H1 (cell line): ENCODE measurements around the gene CCT3. TPM values are rescaled to one million over a fixed set of nuclear protein-coding genes. Genes with fewer than 3 reads are reported as not detected.

ENCODE experiments used
- CTCF ChIA-PET: fragments of 300-600 bp; sonication (Branson Sonifier 250); formaldehyde crosslinking; loops from one replicate; lab custom pipeline; 2021; ENCODE audit not compliant: partially characterized antibody; lab: Charles Lee
- POLR2A ChIA-PET: fragments of 300-600 bp; sonication (Branson Sonifier 250); formaldehyde crosslinking; loops from one replicate; lab custom pipeline; 2021; ENCODE audit warnings: inconsistent platforms; ENCODE audit not compliant: partially characterized antibody; lab: Charles Lee
- DNase-seq, 2 experiments: peaks; one replicate each; pipeline versions ENCODE4 v3.0.0 to v3.0.0-alpha.2; 2010 to 2022; ENCODE audit warnings: low spot score in 2 of 2, low read depth in 1 of 2, mixed read lengths in 1 of 2
- FAIRE-seq: peaks from 2 replicates; lab custom pipeline; 2011; peaks lifted over from hg19 to GRCh38; lab: Jason Lieb, UNC
- H2AFZ ChIP-seq: 2 replicates; pipeline ENCODE4 v1.8.1; 2012; ENCODE audit warnings: low read length, inconsistent platforms
- H2AK5ac ChIP-seq: 2 replicates; pipeline ENCODE4 v1.6.1; 2013; ENCODE audit warnings: low read depth, low read length
- H2BK120ac ChIP-seq: replicated peaks from 2 replicates; pipeline ENCODE3; 2013; ENCODE audit warnings: low read depth, low read length, inconsistent platforms
- H2BK12ac ChIP-seq: 2 replicates; pipeline ENCODE4 v1.6.1; 2013; ENCODE audit warnings: low read depth, low read length
- H2BK15ac ChIP-seq: 2 replicates; pipeline ENCODE4 v1.6.1; 2013; ENCODE audit warnings: low read length
- H2BK20ac ChIP-seq: 2 replicates; pipeline ENCODE4 v1.6.1; 2013; ENCODE audit warnings: low read length
- H2BK5ac ChIP-seq: 2 replicates; pipeline ENCODE4 v1.6.1; 2013; ENCODE audit warnings: low read depth, low read length
- H3K14ac ChIP-seq: 2 replicates; pipeline ENCODE4 v1.6.1; 2013; ENCODE audit warnings: inconsistent platforms; ENCODE audit not compliant: insufficient read length
- H3K18ac ChIP-seq: 2 replicates; pipeline ENCODE4 v1.6.1; 2013; ENCODE audit warnings: low read length; ENCODE audit errors: extremely low read depth
- H3K23ac ChIP-seq: 2 replicates; pipeline ENCODE4 v1.6.1; 2013; ENCODE audit warnings: inconsistent platforms; ENCODE audit not compliant: insufficient read length
- H3K23me2 ChIP-seq: 2 replicates; pipeline ENCODE4 v1.6.1; 2013; ENCODE audit warnings: low read depth, low read length
- H3K27ac ChIP-seq: 2 replicates; pipeline ENCODE4 v1.6.1; 2011; ENCODE audit warnings: low read depth, low read length, inconsistent platforms
- H3K27me3 ChIP-seq, 4 experiments: replicated peaks in 1 of 4; 1 replicate in 1 of 4; 2 replicates in 3 of 4; pipeline versions ENCODE4 v1.6.1 to v1.8.1; 2011 to 2013; ENCODE audit warnings: low read length in 3 of 4, mild to moderate bottlenecking in 3 of 4, inconsistent platforms in 2 of 4, mixed read lengths in 2 of 4, moderate library complexity in 1 of 4; ENCODE audit not compliant: control insufficient read depth in 3 of 4, insufficient read depth in 3 of 4; ENCODE audit errors: extremely low read depth in 1 of 4
- H3K36me3 ChIP-seq, 4 experiments: 2 replicates each; pipeline versions ENCODE4 v1.6.1 to v1.8.1; 2011 to 2013; ENCODE audit warnings: mild to moderate bottlenecking in 4 of 4, low read length in 3 of 4, moderate library complexity in 2 of 4, control low read depth in 1 of 4, inconsistent platforms in 1 of 4; ENCODE audit not compliant: insufficient read depth in 4 of 4, control insufficient read depth in 2 of 4
- H3K4ac ChIP-seq: replicated peaks from 2 replicates; pipeline ENCODE3; 2013; ENCODE audit warnings: low read length, low read depth, mixed read lengths, inconsistent platforms; ENCODE audit not compliant: insufficient read length
- H3K4me1 ChIP-seq, 4 experiments: replicated peaks in 1 of 4; 1 replicate in 1 of 4; 2 replicates in 3 of 4; pipeline versions ENCODE4 v1.6.1 to v1.8.1; 2011 to 2013; ENCODE audit warnings: low read length in 3 of 4, inconsistent platforms in 2 of 4, mixed read lengths in 1 of 4; ENCODE audit not compliant: insufficient read depth in 4 of 4, control insufficient read depth in 3 of 4
- H3K4me2 ChIP-seq, 2 experiments: 2 replicates each; pipeline versions ENCODE4 v1.6.1 to v1.8.1; 2011 to 2013; ENCODE audit warnings: low read depth in 2 of 2, low read length in 2 of 2, control low read depth in 1 of 2, inconsistent platforms in 1 of 2, mild to moderate bottlenecking in 1 of 2; ENCODE audit not compliant: insufficient read depth in 1 of 2
- H3K4me3 ChIP-seq, 4 experiments: fragments of 200-600, 300-600 bp in 1 of 4; sonication (generic), shearing (Covaris generic), sonication (Bioruptor Twin) in 1 of 4; 2 replicates each; pipeline versions ENCODE4 v1.5.1 to v1.8.1; 2011 to 2016; ENCODE audit warnings: low read length in 4 of 4, low read depth in 3 of 4, control low read depth in 2 of 4, inconsistent platforms in 2 of 4, mild to moderate bottlenecking in 2 of 4, mixed read lengths in 1 of 4, moderate library complexity in 1 of 4; ENCODE audit not compliant: insufficient read depth in 2 of 4; ENCODE audit errors: extremely low read depth in 1 of 4
- H3K56ac ChIP-seq: replicated peaks from 2 replicates; pipeline ENCODE3; 2013; ENCODE audit warnings: low read depth, mild to moderate bottlenecking, mixed read lengths, low read length, inconsistent platforms; ENCODE audit not compliant: insufficient read length
- H3K79me1 ChIP-seq: 2 replicates; pipeline ENCODE4 v1.6.1; 2013; ENCODE audit warnings: low read depth, low read length, control low read depth
- H3K79me2 ChIP-seq, 2 experiments: 2 replicates each; pipeline versions ENCODE4 v1.6.1 to v1.8.1; 2012 to 2013; ENCODE audit warnings: low read length in 2 of 2, mild to moderate bottlenecking in 2 of 2, inconsistent platforms in 1 of 2; ENCODE audit not compliant: insufficient read depth in 2 of 2, control insufficient read depth in 1 of 2
- H3K9ac ChIP-seq, 4 experiments: replicated peaks in 1 of 4; 1 replicate in 1 of 4; 2 replicates in 3 of 4; pipeline versions ENCODE4 v1.6.1 to v1.8.1; 2011 to 2013; ENCODE audit warnings: low read depth in 3 of 4, low read length in 3 of 4, control low read depth in 2 of 4, mild to moderate bottlenecking in 2 of 4, moderate library complexity in 2 of 4, inconsistent platforms in 1 of 4; ENCODE audit errors: extremely low read depth in 1 of 4
- H3K9me3 ChIP-seq, 2 experiments: 2 replicates each; pipeline versions ENCODE4 v1.6.1 to v1.8.1; 2012 to 2013; ENCODE audit warnings: mild to moderate bottlenecking in 2 of 2, moderate library complexity in 2 of 2, control low read depth in 1 of 2, inconsistent platforms in 1 of 2, low read depth in 1 of 2, low read length in 1 of 2, mixed read lengths in 1 of 2; ENCODE audit not compliant: insufficient read depth in 2 of 2
- H4K20me1 ChIP-seq, 2 experiments: replicated peaks in 1 of 2; 2 replicates each; pipeline versions ENCODE3 to v1.8.1; 2011 to 2013; ENCODE audit warnings: inconsistent platforms in 2 of 2, low read length in 2 of 2, mild to moderate bottlenecking in 1 of 2; ENCODE audit not compliant: insufficient read depth in 2 of 2, control insufficient read depth in 1 of 2
- H4K5ac ChIP-seq: 2 replicates; pipeline ENCODE4 v1.6.1; 2013; ENCODE audit warnings: low read length, low read depth, mixed read lengths, inconsistent platforms; ENCODE audit not compliant: insufficient read length
- H4K8ac ChIP-seq: 2 replicates; pipeline ENCODE4 v1.8.0; 2013; ENCODE audit warnings: mild to moderate bottlenecking, moderate library complexity, low read length, inconsistent platforms; ENCODE audit not compliant: insufficient read depth; ENCODE audit errors: extremely low read depth
- H4K91ac ChIP-seq: replicated peaks from 2 replicates; pipeline ENCODE3; 2013; ENCODE audit warnings: low read length, mixed read lengths, inconsistent platforms; ENCODE audit not compliant: insufficient read length
- CTCF ChIP-seq, 3 experiments: IDR thresholded peaks; 1 replicate in 2 of 3; 2 replicates in 1 of 3; pipeline versions ENCODE4 v1.5.1 to v1.6.1; 2011; ENCODE audit warnings: low read length in 3 of 3, mild to moderate bottlenecking in 3 of 3, inconsistent platforms in 2 of 3, low read depth in 1 of 3, moderate library complexity in 1 of 3; ENCODE audit not compliant: insufficient read depth in 1 of 3; ENCODE audit errors: control extremely low read depth in 1 of 3
- NRF1 ChIP-seq: IDR thresholded peaks from 2 replicates; pipeline ENCODE4 v1.6.1; 2011; ENCODE audit warnings: mild to moderate bottlenecking, low read depth, low read length, improper control_type of control experiment
- RAD21 ChIP-seq, 2 experiments: IDR thresholded peaks in 1 of 2; conservative IDR thresholded peaks in 1 of 2; 2 replicates each; pipeline ENCODE4 v1.6.1; 2011; ENCODE audit warnings: low read depth in 2 of 2, low read length in 2 of 2, improper control_type of control experiment in 1 of 2, inconsistent platforms in 1 of 2, mild to moderate bottlenecking in 1 of 2, moderate library complexity in 1 of 2
- SIN3A ChIP-seq, 2 experiments: IDR thresholded peaks in 1 of 2; conservative IDR thresholded peaks in 1 of 2; 2 replicates each; pipeline ENCODE4 v1.6.1; 2011 to 2012; ENCODE audit warnings: low read length in 2 of 2, improper control_type of control experiment in 1 of 2, low read depth in 1 of 2, mild to moderate bottlenecking in 1 of 2
- SIX5 ChIP-seq: IDR thresholded peaks from 2 replicates; pipeline ENCODE4 v1.6.1; 2011; ENCODE audit warnings: mild to moderate bottlenecking, low read depth, low read length
- TAF7 ChIP-seq: optimal IDR thresholded peaks from 2 replicates; pipeline ENCODE3; 2011; ENCODE audit warnings: low read depth, mild to moderate bottlenecking, inconsistent platforms, low read length, moderate library complexity, borderline replicate concordance
- TCF12 ChIP-seq: IDR thresholded peaks from 2 replicates; pipeline ENCODE4 v1.6.1; 2011; ENCODE audit warnings: low read depth, mild to moderate bottlenecking, low read length
- YY1 ChIP-seq: IDR thresholded peaks from 2 replicates; pipeline ENCODE4 v1.6.1; 2011; ENCODE audit warnings: low read depth, mild to moderate bottlenecking, low read length
- WGBS, 2 experiments: shearing (Covaris generic) in 1 of 2; methylation state at CpG; one replicate each; pipeline versions ENCODE4 v1.1.6 to v1.1.7; 2013 to 2015; ENCODE audit warnings: low lambda C conversion rate in 2 of 2, mixed read lengths in 2 of 2, inconsistent platforms in 1 of 2, low coverage in 1 of 2, missing lambda C conversion rate in 1 of 2; ENCODE audit not compliant: insufficient replicate concordance in 2 of 2, insufficient coverage in 1 of 2, insufficient read length in 1 of 2; ENCODE audit errors: extremely low coverage in 1 of 2, missing lambda C conversion rate in 1 of 2; 5-methylcytosine and 5-hydroxymethylcytosine counted together
- polyA plus RNA-seq, 7 experiments: library from polyadenylated mRNA; depleted of rRNA in 3 of 7; stranded (reverse) in 5 of 7; unstranded in 2 of 7; fragments of >200 nt in 5 of 7; fragments of 200-250 nt in 2 of 7; gene quantifications; 1 replicate in 5 of 7; 2 replicates in 1 of 7; 4 replicates in 1 of 7; pipeline versions ENCODE4 v1.2.1 to v1.2.3, GENCODE V29; 2011 to 2013; ENCODE audit warnings: missing spikeins in 2 of 7, mixed read lengths in 2 of 7
- total RNA-seq: library from RNA; stranded (reverse); fragmentation: NEBNext Ultra II Directional; extraction: Animal tissue kit (Norgen Biotek cat#: 25700); gene quantifications from 2 replicates; pipeline ENCODE4 v1.2.1, GENCODE V29; 2021
- TF ChIP-seq, protein P1 (sequence below): IDR thresholded peaks from 2 replicates; pipeline ENCODE4 v1.6.1; 2012; ENCODE audit warnings: inconsistent platforms

CCT3 gene
- total and polyA plus RNA-seq, 2 of the 8 experiments (the other 6 are each of a cell fraction or from before 2014, with no cell fraction given): 431 to 480 TPM

DNA sequence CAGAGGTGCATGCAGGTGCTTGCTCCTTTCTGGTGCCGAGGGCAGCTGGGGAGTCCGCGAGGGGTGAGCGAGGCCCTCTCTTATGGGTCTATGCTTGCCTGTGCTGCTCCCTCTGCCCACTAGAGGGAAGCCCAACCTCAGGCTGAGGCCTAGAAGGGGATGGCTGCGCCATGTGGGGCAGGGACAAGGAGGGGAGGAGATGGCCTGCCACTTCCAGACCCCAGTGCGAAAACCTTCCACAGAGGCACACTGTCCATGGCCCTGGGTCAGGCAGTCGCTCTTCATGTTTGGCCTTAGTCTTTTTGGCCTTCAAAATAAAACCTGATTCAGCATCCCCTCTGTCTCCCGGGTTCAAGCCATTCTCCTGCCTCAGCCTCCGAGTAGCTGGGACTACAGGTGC lies 44.9 kb upstream of the CCT3 start:
- Histone ChIP-seq H4K91ac (no peak overlapping the region), H3K14ac (no peak overlapping the region), H3K56ac (no peak overlapping the region), H3K4me1 (peaks cover 4 to 7% (median 6%) of the 10 kb centered on the region in 4 experiments; a peak in 6 of 7 replicates), H3K23ac (no peak overlapping the region), H3K27me3 (peaks cover 10 to 24% (median 22%) of the 10 kb centered on the region in 4 experiments), H3K79me1 (no peaks in the 10 kb centered on the region), H2AK5ac (no peak overlapping the region), H2AFZ (no peak overlapping the region), H3K18ac (no peak overlapping the region), H3K36me3 (no peaks in the 10 kb centered on the region), H2BK15ac (no peak overlapping the region), H3K9ac (no peak overlapping the region), H2BK5ac (no peak overlapping the region), H3K4me3 (no peak overlapping the region), H4K20me1 (no peaks in the 10 kb centered on the region), H3K9me3 (no peaks in the 10 kb centered on the region), H3K4ac (no peak overlapping the region), H4K8ac (no peak overlapping the region), H4K5ac (no peak overlapping the region), H3K23me2 (peaks cover 1% of the 10 kb centered on the region; the same call in 1 of the 2 replicates), H3K27ac (no peak overlapping the region), H2BK20ac (no peak overlapping the region), H3K79me2 (no peaks in the 10 kb centered on the region), H2BK12ac (no peak overlapping the region), H3K4me2 (no peak overlapping the region), H2BK120ac (no peak overlapping the region)
- FAIRE-seq (no peak), DNase-seq (peak; percentile 67 to 89)
- ChIA-PET CTCF (interaction anchor here (0.6 to 26.1 kb wide), 11 partner anchors 9 to 304 kb away, joined by 3 to 574 read pairs (median 156); partner anchors contain the start of genes HAPLN2 and RHBG), POLR2A (interaction anchor here (1.1 to 1.3 kb wide), 2 partner anchors 57 to 60 kb away, joined by 3 to 5 read pairs; no protein-coding TSS in a partner anchor)
- TF ChIP-seq YY1: peak; percentile 38; the same call in 1 of the 2 replicates
- peak in 1 of 2 experiments; percentile 29; a peak in 1 of 4 replicates for TF ChIP-seq SIN3A (conservative IDR thresholded peaks at IDR 0.05 in 1 of 2, IDR thresholded peaks at IDR 0.05 in 1 of 2; ENCODE audit: low read depth in 1 of 2, low read length in 2 of 2)
- TF ChIP-seq CTCF (IDR thresholded peaks at IDR 0.05; ENCODE audit: control extremely low read depth in 1 of 3, insufficient read depth in 1 of 3, low read depth in 1 of 3, low read length in 3 of 3): peak in 2 of 3 experiments; percentile 94 to 100; a peak in 3 of 4 replicates
- TF ChIP-seq RAD21 (IDR thresholded peaks at IDR 0.05 in 1 of 2, conservative IDR thresholded peaks at IDR 0.05 in 1 of 2; ENCODE audit: low read depth in 2 of 2, low read length in 2 of 2): peak; percentile 92 to 96
- no peak for TF ChIP-seq TCF12
- TF ChIP-seq SIX5: no peak
- TF ChIP-seq, protein P1, sequence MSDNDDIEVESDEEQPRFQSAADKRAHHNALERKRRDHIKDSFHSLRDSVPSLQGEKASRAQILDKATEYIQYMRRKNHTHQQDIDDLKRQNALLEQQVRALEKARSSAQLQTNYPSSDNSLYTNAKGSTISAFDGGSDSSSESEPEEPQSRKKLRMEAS: peak; percentile 73
- TF ChIP-seq TAF7: no peak
- no peak for TF ChIP-seq NRF1
- 43% methylated on average over 9 of the region's 9 CpGs; no CpG with 5 or more reads in 1 of the 2 experiments for WGBS, 2 experiments
